HFFc6 (cell line): ENCODE data around the gene SOWAHB. TPM values are rescaled to one million over a fixed set of nuclear protein-coding genes. Genes with fewer than 3 reads are reported as not detected.

Source experiments
- DNase-seq: peaks from one replicate; pipeline ENCODE4 v3.0.0-alpha.2; 2018
- H3K27ac Mint-ChIP-seq: 2 replicates; pipeline ENCODE4 v1.8.0; 2020; ENCODE audit warnings: mild to moderate bottlenecking, mixed read lengths
- H3K27me3 Mint-ChIP-seq: 2 replicates; pipeline ENCODE4 v1.8.0; 2021; ENCODE audit warnings: mild to moderate bottlenecking, moderate library complexity, mixed read lengths; ENCODE audit not compliant: insufficient read depth
- H3K36me3 Mint-ChIP-seq: 2 replicates; pipeline ENCODE4 v1.8.0; 2021; ENCODE audit warnings: low read depth, mixed read lengths
- H3K4me1 Mint-ChIP-seq: 2 replicates; pipeline ENCODE4 v1.8.0; 2020; ENCODE audit warnings: low read depth, mixed read lengths
- H3K4me3 Mint-ChIP-seq: 2 replicates; pipeline ENCODE4 v1.8.0; 2020; ENCODE audit warnings: mild to moderate bottlenecking, moderate library complexity, mixed read lengths
- H3K9me3 Mint-ChIP-seq: 2 replicates; pipeline ENCODE4 v1.8.0; 2020; ENCODE audit warnings: mild to moderate bottlenecking, mixed read lengths
- total RNA-seq, 6 experiments: library from RNA; stranded (reverse); fragmentation: NEBNext Ultra II Directional; extraction: Animal tissue kit (Norgen Biotek cat#: 25700); gene quantifications; 2 replicates in 1 of 6; 3 replicates in 5 of 6; pipeline ENCODE4 v1.2.3, GENCODE V29; 2021
- TF ChIP-seq, protein P1 (sequence below): fragments of 200-600 bp; sonication (generic); IDR thresholded peaks from 2 replicates; pipeline ENCODE4 v1.5.0; 2021; ENCODE audit warnings: antibody characterized with exemption, mild to moderate bottlenecking

Gene SOWAHB
- total RNA-seq, 6 experiments from 2014 or later: 0.09 to 0.14 (median 0.11) TPM

DNA sequence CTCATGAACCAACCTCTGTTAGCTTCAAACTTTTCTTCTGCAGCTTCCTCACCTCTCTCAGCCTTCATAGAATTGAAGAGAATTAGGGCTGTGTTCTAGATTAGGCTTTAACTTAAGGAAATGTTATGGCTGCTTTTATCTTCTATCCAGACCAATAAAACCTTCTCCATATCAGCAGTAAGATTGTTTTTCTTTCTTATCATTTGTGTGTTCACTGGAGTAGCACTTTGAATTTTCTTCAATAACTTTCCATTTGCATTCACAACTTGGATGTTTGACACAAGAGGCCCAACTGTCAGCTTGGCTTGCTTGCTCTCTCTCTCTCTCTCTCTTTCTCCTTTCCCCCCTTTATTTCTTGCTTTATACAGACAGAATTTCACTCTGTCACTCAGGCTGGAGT, 22.8 kb upstream of the SOWAHB start:
- no peaks in the 10 kb centered on the region for H3K9me3 Mint-ChIP-seq
- no peak overlapping the region for H3K27ac Mint-ChIP-seq
- TF ChIP-seq, protein P1, sequence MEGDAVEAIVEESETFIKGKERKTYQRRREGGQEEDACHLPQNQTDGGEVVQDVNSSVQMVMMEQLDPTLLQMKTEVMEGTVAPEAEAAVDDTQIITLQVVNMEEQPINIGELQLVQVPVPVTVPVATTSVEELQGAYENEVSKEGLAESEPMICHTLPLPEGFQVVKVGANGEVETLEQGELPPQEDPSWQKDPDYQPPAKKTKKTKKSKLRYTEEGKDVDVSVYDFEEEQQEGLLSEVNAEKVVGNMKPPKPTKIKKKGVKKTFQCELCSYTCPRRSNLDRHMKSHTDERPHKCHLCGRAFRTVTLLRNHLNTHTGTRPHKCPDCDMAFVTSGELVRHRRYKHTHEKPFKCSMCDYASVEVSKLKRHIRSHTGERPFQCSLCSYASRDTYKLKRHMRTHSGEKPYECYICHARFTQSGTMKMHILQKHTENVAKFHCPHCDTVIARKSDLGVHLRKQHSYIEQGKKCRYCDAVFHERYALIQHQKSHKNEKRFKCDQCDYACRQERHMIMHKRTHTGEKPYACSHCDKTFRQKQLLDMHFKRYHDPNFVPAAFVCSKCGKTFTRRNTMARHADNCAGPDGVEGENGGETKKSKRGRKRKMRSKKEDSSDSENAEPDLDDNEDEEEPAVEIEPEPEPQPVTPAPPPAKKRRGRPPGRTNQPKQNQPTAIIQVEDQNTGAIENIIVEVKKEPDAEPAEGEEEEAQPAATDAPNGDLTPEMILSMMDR: no peak
- H3K4me1 Mint-ChIP-seq: no peaks in the 10 kb centered on the region
- DNase-seq: no peak
- no peaks in the 10 kb centered on the region for H3K36me3 Mint-ChIP-seq
- H3K27me3 Mint-ChIP-seq: no peaks in the 10 kb centered on the region; the same call in 1 of the 2 replicates
- H3K4me3 Mint-ChIP-seq: no peak overlapping the region

DNA sequence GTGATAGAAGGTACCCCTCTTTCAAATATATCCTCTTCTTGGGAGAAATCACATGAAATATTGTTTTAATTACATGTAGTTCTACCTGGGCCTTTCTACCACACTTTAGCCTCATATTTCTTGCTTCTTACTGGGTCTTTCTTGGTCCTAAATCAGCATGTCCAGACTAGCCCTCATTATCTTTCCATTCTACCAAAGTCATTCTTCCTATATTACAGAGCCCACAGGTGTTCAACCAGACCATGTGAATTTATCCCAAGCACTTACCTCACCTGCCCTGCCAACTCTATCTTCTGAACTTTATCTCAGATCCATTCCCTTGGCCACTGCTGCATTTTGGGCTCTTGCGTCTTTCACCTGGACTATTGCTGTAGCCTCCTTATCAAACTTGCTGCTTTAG, 11.8 kb upstream of the SOWAHB start:
- Mint-ChIP-seq H3K27me3 (peaks cover 2% of the 10 kb centered on the region; the same call in 1 of the 2 replicates), H3K4me1 (peaks cover 15% of the 10 kb centered on the region), H3K27ac (no peak overlapping the region), H3K36me3 (no peaks in the 10 kb centered on the region), H3K9me3 (no peaks in the 10 kb centered on the region), H3K4me3 (no peak overlapping the region)
- TF ChIP-seq, protein P1: no peak
- no peak for DNase-seq

DNA sequence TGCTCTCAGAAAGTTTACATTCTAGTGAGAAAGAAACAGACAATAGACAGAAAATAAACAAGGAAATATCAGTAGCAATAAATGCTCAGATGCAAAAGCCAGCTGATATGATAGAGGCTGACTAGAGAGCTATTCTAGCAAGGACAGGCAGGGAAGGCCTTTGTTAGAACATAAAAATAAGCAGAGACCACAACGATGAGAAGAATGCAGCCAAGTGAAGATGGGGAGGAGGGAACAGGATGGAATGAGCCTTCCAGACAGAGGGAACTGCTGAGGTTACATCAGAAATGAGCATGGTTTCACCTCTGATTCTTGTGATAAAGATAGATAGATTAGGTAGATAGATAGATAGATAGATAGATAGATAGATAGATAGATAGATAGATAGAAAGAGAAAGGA, 7.6 kb upstream of the SOWAHB start:
- TF ChIP-seq, protein P1: no peak
- Mint-ChIP-seq H3K27ac (peak overlapping the region; percentile 12; the same call in 1 of the 2 replicates), H3K4me3 (peak overlapping the region; percentile 8), H3K27me3 (no peaks in the 10 kb centered on the region), H3K4me1 (peaks cover 18% of the 10 kb centered on the region), H3K9me3 (no peaks in the 10 kb centered on the region), H3K36me3 (no peaks in the 10 kb centered on the region)
- peak; percentile 70 for DNase-seq

DNA sequence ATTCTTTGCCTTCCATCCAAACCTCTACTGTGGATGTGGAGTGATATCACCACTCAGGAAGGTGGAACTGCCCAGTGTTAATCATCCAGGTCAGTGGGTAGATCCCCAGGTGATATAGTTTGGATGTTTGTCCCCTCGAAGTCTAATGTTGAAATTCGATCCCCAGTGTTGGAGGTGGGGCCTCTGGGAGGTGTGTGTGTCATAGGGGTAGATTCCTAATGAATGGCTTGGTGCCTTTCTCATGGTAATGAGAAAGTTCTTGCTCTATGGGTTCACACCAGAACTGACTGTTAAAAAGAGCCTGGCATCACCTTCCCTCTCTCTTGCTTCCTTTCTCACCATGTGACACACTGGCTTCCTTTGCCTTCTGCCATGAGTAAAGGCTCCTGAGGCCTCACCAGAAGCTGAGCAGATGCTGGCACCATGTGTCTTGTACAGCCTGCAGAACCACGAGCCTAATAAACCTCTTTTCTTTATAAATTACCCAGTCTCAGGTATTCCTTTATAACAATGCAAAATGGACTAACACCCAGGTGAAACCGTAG, 6.8 kb upstream of the SOWAHB start:
- TF ChIP-seq, protein P1: no peak
- Mint-ChIP-seq H3K4me3 (no peak overlapping the region), H3K4me1 (peaks cover 18% of the 10 kb centered on the region), H3K27ac (no peak overlapping the region), H3K27me3 (no peaks in the 10 kb centered on the region), H3K36me3 (no peaks in the 10 kb centered on the region), H3K9me3 (no peaks in the 10 kb centered on the region)
- no peak for DNase-seq

DNA sequence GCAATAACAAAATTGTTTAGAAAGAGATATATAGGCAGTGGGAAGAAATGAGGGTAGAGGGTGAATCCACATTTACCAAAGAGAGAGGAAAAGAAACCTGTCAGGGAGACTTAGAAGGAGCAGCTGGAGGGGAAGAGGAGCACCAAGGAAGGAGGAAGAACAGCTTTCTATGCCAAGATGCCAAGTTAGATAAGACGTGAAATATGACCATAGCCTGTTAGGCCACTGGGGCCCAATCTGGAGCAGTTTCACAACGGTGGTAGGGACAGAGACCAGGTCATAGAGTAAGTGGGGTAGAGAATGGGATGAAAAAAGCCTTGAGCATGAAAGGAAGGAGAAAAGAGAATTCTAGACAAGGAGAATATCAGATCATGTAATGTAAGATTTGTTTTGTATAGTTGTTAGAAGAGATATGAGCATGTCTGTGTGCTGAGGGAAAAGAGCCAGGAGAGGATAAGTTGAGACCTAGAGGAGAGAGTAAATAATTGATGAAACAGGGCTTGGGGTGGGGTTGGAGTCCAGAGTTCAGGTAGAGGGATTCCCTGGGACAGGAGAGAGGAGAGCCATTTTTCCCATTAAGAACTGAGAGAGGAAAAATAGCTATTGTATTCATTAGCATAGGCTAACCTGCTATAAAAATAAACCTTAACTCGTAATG, 4.4 kb upstream of the SOWAHB start:
- no peak for DNase-seq
- no peak overlapping the region for H3K27ac Mint-ChIP-seq
- H3K9me3 Mint-ChIP-seq: no peaks in the 10 kb centered on the region
- TF ChIP-seq, protein P1: no peak
- H3K36me3 Mint-ChIP-seq: peaks cover 4% of the 10 kb centered on the region; the same call in 1 of the 2 replicates
- H3K27me3 Mint-ChIP-seq: peaks cover 5% of the 10 kb centered on the region
- H3K4me1 Mint-ChIP-seq: peaks cover 23% of the 10 kb centered on the region
- H3K4me3 Mint-ChIP-seq: no peak overlapping the region
